ENCODE results near the gene PLAGL2. TPM values are rescaled to one million over a fixed set of nuclear protein-coding genes. Genes with fewer than 3 reads are reported as not detected.
A peak's percentile ranks its signal among the peaks of the same experiment; 100 is the strongest.

PLAGL2 gene
- total and polyA plus RNA-seq, 4 experiments from 2014 or later: 1.1 to 20.7 (median 12.0) TPM

GRCh38 chr20:32244959-32245358, 37.4 kb upstream of the PLAGL2 start:
- Histone ChIP-seq H3K9me3 (ENCODE audit: control insufficient read depth in 1 of 2, low read length in 2 of 2) (no peaks in the 10 kb centered on the region), H3K27me3 (ENCODE audit: insufficient read depth, low read length) (no peaks in the 10 kb centered on the region), H3K27ac (ENCODE audit: low read depth, low read length) (no peak overlapping the region), H3K4me3 (ENCODE audit: low read length in 2 of 2) (no peak overlapping the region), H3K36me3 (ENCODE audit: insufficient read depth, low read length) (no peaks in the 10 kb centered on the region), H3K4me1 (ENCODE audit: insufficient read depth, low read length) (peaks cover 9% of the 10 kb centered on the region)
- Mint-ChIP-seq H3K4me1 (peaks cover 5 to 14% (median 8%) of the 10 kb centered on the region in 4 donors), H3K27me3 (no peaks in the 10 kb centered on the region), H3K36me3 (no peaks in the 10 kb centered on the region), H3K27ac (no peak overlapping the region), H3K4me3 (no peak overlapping the region), H3K9me3 (no peaks in the 10 kb centered on the region)
- CTCF ChIA-PET (ENCODE audit: partially characterized antibody): no interaction called here
- no peak for DNase-seq
- intact Hi-C loops (cut with micrococcal nuclease): loop anchor here (5.0 kb wide), 1 partner anchor 38 kb away; the partner anchor contains the start of genes PLAGL2 and POFUT1
- POLR2A ChIA-PET (ENCODE audit: partially characterized antibody): no interaction called here

GRCh38 chr20:32244150-32244823, 36.7 kb upstream of the PLAGL2 start:
- intact Hi-C loops (cut with micrococcal nuclease): no loop called here
- H3K27me3 ChIP-seq (ENCODE audit: insufficient read depth, low read length): no peaks in the 10 kb centered on the region
- H3K27ac Mint-ChIP-seq: peak overlapping the region in 1 of 7 donors; percentile 78
- H3K4me1 ChIP-seq (ENCODE audit: insufficient read depth, low read length): peaks cover 4% of the 10 kb centered on the region
- no peak for DNase-seq
- POLR2A ChIA-PET (ENCODE audit: partially characterized antibody): no interaction called here
- no peaks in the 10 kb centered on the region for H3K27me3 Mint-ChIP-seq
- H3K4me1 Mint-ChIP-seq: peaks cover 4 to 8% (median 5%) of the 10 kb centered on the region in 4 donors
- no peak overlapping the region for H3K4me3 ChIP-seq (ENCODE audit: low read length in 2 of 2)
- no peaks in the 10 kb centered on the region for H3K36me3 ChIP-seq (ENCODE audit: insufficient read depth, low read length)
- no peaks in the 10 kb centered on the region for H3K9me3 ChIP-seq (ENCODE audit: control insufficient read depth in 1 of 2, low read length in 2 of 2)
- H3K27ac ChIP-seq (ENCODE audit: low read depth, low read length): no peak overlapping the region
- H3K36me3 Mint-ChIP-seq: no peaks in the 10 kb centered on the region
- no peak overlapping the region for H3K4me3 Mint-ChIP-seq
- CTCF ChIA-PET (ENCODE audit: partially characterized antibody): no interaction called here
- no peaks in the 10 kb centered on the region for H3K9me3 Mint-ChIP-seq

- DNase-seq: no peak
- no peak overlapping the region for H3K27ac ChIP-seq (ENCODE audit: low read depth, low read length)
- H3K4me1 ChIP-seq (ENCODE audit: insufficient read depth, low read length): no peaks in the 10 kb centered on the region
- H3K36me3 ChIP-seq (ENCODE audit: insufficient read depth, low read length): no peaks in the 10 kb centered on the region
- Mint-ChIP-seq H3K27ac (no peak overlapping the region), H3K9me3 (no peaks in the 10 kb centered on the region), H3K36me3 (peaks cover 0 to 6% of the 10 kb centered on the region in 2 donors), H3K4me1 (peaks cover 0 to 3% (median 1%) of the 10 kb centered on the region in 4 donors), H3K4me3 (no peak overlapping the region), H3K27me3 (no peaks in the 10 kb centered on the region)
- intact Hi-C loops (cut with micrococcal nuclease): no loop called here
- H3K9me3 ChIP-seq (ENCODE audit: control insufficient read depth in 1 of 2, low read length in 2 of 2): no peaks in the 10 kb centered on the region
- no peaks in the 10 kb centered on the region for H3K27me3 ChIP-seq (ENCODE audit: insufficient read depth, low read length)
- ChIA-PET CTCF (ENCODE audit: partially characterized antibody) (interaction anchor here (0.6 kb wide), 1 partner anchor 293 kb away, joined by 3 read pairs; no protein-coding TSS in a partner anchor), POLR2A (ENCODE audit: partially characterized antibody) (interaction anchor here (1.1 kb wide), 1 partner anchor 296 kb away, joined by 3 read pairs; no protein-coding TSS in a partner anchor)
- no peak overlapping the region for H3K4me3 ChIP-seq (ENCODE audit: low read length in 2 of 2)
Observed at GRCh38 chr20:32241807-32242206, 34.3 kb upstream of the PLAGL2 start.

- intact Hi-C loops (cut with micrococcal nuclease): no loop called here
- Mint-ChIP-seq H3K9me3 (no peaks in the 10 kb centered on the region), H3K27me3 (no peaks in the 10 kb centered on the region), H3K4me1 (peaks cover 3 to 7% (median 5%) of the 10 kb centered on the region in 4 donors), H3K36me3 (peaks cover 6 to 15% of the 10 kb centered on the region in 2 donors), H3K27ac (peak overlapping the region in 1 of 7 donors; percentile 36), H3K4me3 (no peak overlapping the region)
- no peaks in the 10 kb centered on the region for H3K9me3 ChIP-seq (ENCODE audit: control insufficient read depth in 1 of 2, low read length in 2 of 2)
- no peak for DNase-seq
- POLR2A ChIA-PET (ENCODE audit: partially characterized antibody): no interaction called here
- H3K4me3 ChIP-seq (ENCODE audit: low read length in 2 of 2): no peak overlapping the region
- no peak overlapping the region for H3K27ac ChIP-seq (ENCODE audit: low read depth, low read length)
- no peaks in the 10 kb centered on the region for H3K27me3 ChIP-seq (ENCODE audit: insufficient read depth, low read length)
- CTCF ChIA-PET (ENCODE audit: partially characterized antibody): no interaction called here
- no peaks in the 10 kb centered on the region for H3K4me1 ChIP-seq (ENCODE audit: insufficient read depth, low read length)
- peaks cover 4% of the 10 kb centered on the region for H3K36me3 ChIP-seq (ENCODE audit: insufficient read depth, low read length)
Observed at GRCh38 chr20:32240205-32240604, 32.7 kb upstream of the PLAGL2 start.

- Mint-ChIP-seq H3K4me3 (no peak overlapping the region), H3K27ac (no peak overlapping the region), H3K36me3 (peaks cover 10 to 25% of the 10 kb centered on the region in 2 donors), H3K27me3 (no peaks in the 10 kb centered on the region), H3K9me3 (no peaks in the 10 kb centered on the region), H3K4me1 (peaks cover 3 to 14% (median 6%) of the 10 kb centered on the region in 4 donors)
- Histone ChIP-seq H3K4me1 (ENCODE audit: insufficient read depth, low read length) (no peaks in the 10 kb centered on the region), H3K36me3 (ENCODE audit: insufficient read depth, low read length) (peaks cover 17% of the 10 kb centered on the region), H3K27ac (ENCODE audit: low read depth, low read length) (no peak overlapping the region), H3K9me3 (ENCODE audit: control insufficient read depth in 1 of 2, low read length in 2 of 2) (no peaks in the 10 kb centered on the region), H3K4me3 (ENCODE audit: low read length in 2 of 2) (no peak overlapping the region), H3K27me3 (ENCODE audit: insufficient read depth, low read length) (no peaks in the 10 kb centered on the region)
- POLR2A ChIA-PET (ENCODE audit: partially characterized antibody): no interaction called here
- CTCF ChIA-PET (ENCODE audit: partially characterized antibody): interaction anchor here (1.1 kb wide), 1 partner anchor 414 kb away, joined by 3 read pairs; no protein-coding TSS in a partner anchor
- no peak for DNase-seq
- intact Hi-C loops (cut with micrococcal nuclease): no loop called here
Observed at GRCh38 chr20:32238483-32239425, 31.2 kb upstream of the PLAGL2 start.

DNA sequence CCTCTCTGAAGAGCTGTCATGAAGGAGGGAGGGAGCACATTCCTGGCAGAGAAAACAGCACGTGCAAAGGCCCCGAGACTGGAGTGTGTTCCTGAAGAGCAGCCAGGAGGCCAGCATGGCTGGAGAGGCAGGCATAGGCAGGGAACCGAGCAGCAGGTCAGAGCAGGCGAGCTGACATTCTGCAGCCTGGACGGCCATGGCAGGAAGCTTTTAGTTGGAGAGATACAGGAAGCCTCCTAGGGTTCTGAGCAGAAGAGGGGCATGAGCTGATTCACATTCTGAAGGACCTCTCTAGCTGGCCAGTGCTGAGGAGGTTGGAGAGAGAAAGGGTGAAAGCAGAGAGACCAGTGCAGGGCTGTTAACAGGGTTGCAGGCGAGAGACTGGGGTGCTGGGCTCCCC, 29.9 kb upstream of the PLAGL2 start:
- no peak for DNase-seq
- no peak overlapping the region for H3K4me3 Mint-ChIP-seq
- peaks cover 24% of the 10 kb centered on the region for H3K36me3 ChIP-seq (ENCODE audit: insufficient read depth, low read length)
- H3K27me3 ChIP-seq (ENCODE audit: insufficient read depth, low read length): no peaks in the 10 kb centered on the region
- intact Hi-C loops (cut with micrococcal nuclease): no loop called here
- POLR2A ChIA-PET (ENCODE audit: partially characterized antibody): no interaction called here
- no peaks in the 10 kb centered on the region for H3K9me3 ChIP-seq (ENCODE audit: control insufficient read depth in 1 of 2, low read length in 2 of 2)
- H3K36me3 Mint-ChIP-seq: peaks cover 17 to 35% of the 10 kb centered on the region in 2 donors
- H3K27me3 Mint-ChIP-seq: no peaks in the 10 kb centered on the region
- no peak overlapping the region for H3K4me3 ChIP-seq (ENCODE audit: low read length in 2 of 2)
- CTCF ChIA-PET (ENCODE audit: partially characterized antibody): no interaction called here
- H3K27ac Mint-ChIP-seq: peak overlapping the region in 3 of 7 donors; percentile 3 to 88 (median 57)
- peaks cover 10 to 25% (median 17%) of the 10 kb centered on the region in 4 donors for H3K4me1 Mint-ChIP-seq
- no peak overlapping the region for H3K27ac ChIP-seq (ENCODE audit: low read depth, low read length)
- H3K4me1 ChIP-seq (ENCODE audit: insufficient read depth, low read length): peaks cover 11% of the 10 kb centered on the region
- no peaks in the 10 kb centered on the region for H3K9me3 Mint-ChIP-seq

DNA sequence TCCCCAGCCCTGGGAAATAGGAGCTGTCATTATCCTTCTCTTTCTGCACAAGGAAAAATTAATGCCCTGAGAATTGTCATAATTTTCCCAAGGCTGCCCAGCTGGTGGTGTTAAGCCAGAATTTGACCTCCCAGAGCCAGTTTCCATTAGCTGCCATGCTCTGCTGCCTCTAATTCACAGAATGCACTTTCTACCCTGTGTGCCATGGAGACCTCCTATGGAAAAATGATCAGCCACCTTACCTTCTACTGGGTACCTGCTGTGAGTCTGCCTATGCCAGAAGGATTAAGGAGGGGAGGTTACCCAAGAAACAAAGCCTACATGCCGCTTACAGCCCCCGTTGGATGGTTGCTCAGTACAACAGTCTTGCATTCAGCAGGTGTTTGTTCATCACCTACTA, 29.3 kb upstream of the PLAGL2 start:
- Mint-ChIP-seq H3K36me3 (peaks cover 21 to 38% of the 10 kb centered on the region in 2 donors), H3K27ac (peak overlapping the region in 2 of 7 donors; percentile 48 to 57), H3K9me3 (no peaks in the 10 kb centered on the region), H3K4me1 (peaks cover 14 to 31% (median 22%) of the 10 kb centered on the region in 4 donors), H3K4me3 (no peak overlapping the region), H3K27me3 (no peaks in the 10 kb centered on the region)
- ChIA-PET POLR2A (ENCODE audit: partially characterized antibody) (no interaction called here), CTCF (ENCODE audit: partially characterized antibody) (no interaction called here)
- no peak for DNase-seq
- no peaks in the 10 kb centered on the region for H3K9me3 ChIP-seq (ENCODE audit: control insufficient read depth in 1 of 2, low read length in 2 of 2)
- H3K4me3 ChIP-seq (ENCODE audit: low read length in 2 of 2): no peak overlapping the region
- intact Hi-C loops (cut with micrococcal nuclease): no loop called here
- H3K27me3 ChIP-seq (ENCODE audit: insufficient read depth, low read length): no peaks in the 10 kb centered on the region
- no peak overlapping the region for H3K27ac ChIP-seq (ENCODE audit: low read depth, low read length)
- peaks cover 17% of the 10 kb centered on the region for H3K4me1 ChIP-seq (ENCODE audit: insufficient read depth, low read length)
- peaks cover 24% of the 10 kb centered on the region for H3K36me3 ChIP-seq (ENCODE audit: insufficient read depth, low read length)

Measured in CD4-positive, alpha-beta memory T cell (primary cell).